Measurements from ENCODE around the gene ADAMTS1. TPM values are rescaled to one million over a fixed set of nuclear protein-coding genes. Genes with fewer than 3 reads are reported as not detected.

ADAMTS1 gene
- total RNA-seq (2021) (16.9 to 35.6 TPM (median 20.4 TPM) in 3 replicates), Bru-seq, nascent RNA (percentile 97 among the genes with signal in this experiment)
- long read RNA-seq, experiment 1, full-length matches to known transcripts: 194 of 242 reads
- long read RNA-seq, experiment 1, partial matches to known transcripts: 20 of 242 reads
- long read RNA-seq, experiment 1, other reads (novel, unspliced or antisense): 28 of 242 reads
- long read RNA-seq, experiment 2, full-length matches to known transcripts: 6 of 24 reads
- long read RNA-seq, experiment 2, partial matches to known transcripts: 6 of 24 reads
- long read RNA-seq, experiment 2, other reads (novel, unspliced or antisense): 12 of 24 reads
- long read RNA-seq, experiment 3, partial matches to known transcripts: 8 of 33 reads
- long read RNA-seq, experiment 3, other reads (novel, unspliced or antisense): 25 of 33 reads

GRCh38 chr21:26845066-26845758, at the start of gene ADAMTS1:
Gene ADAMTS1, minus strand, starts transcription at chr21:26845409. Its CDS starts 455 bp downstream, at chr21:26844954.
- ATAC-seq: peak; percentile 69
- H3K9me3 Mint-ChIP-seq: no peaks in the 10 kb centered on the region
- TF ChIP-seq ZNF281 (CRISPR knock-in tag; IDR thresholded peaks at IDR 0.05) (peak; percentile 92), E2F5 (CRISPR knock-in tag; IDR thresholded peaks at IDR 0.05) (no peak; the same call in 1 of the 2 replicates), CREM (CRISPR knock-in tag; IDR thresholded peaks at IDR 0.05) (0 out of 2 replicates have a peak, but pooled peaks have one; percentile 22), ZNF416 (CRISPR knock-in tag; IDR thresholded peaks at IDR 0.05) (no peak), ZNF317 (CRISPR knock-in tag; IDR thresholded peaks at IDR 0.05; ENCODE audit: borderline replicate concordance, low read depth) (no peak), ZNF671 (CRISPR knock-in tag; IDR thresholded peaks at IDR 0.05) (no peak), ZSCAN18 (CRISPR knock-in tag; IDR thresholded peaks at IDR 0.05) (no peak), ATF2 (CRISPR knock-in tag; IDR thresholded peaks at IDR 0.05; ENCODE audit: borderline replicate concordance, low read depth) (no peak), ZNF425 (CRISPR knock-in tag; conservative IDR thresholded peaks at IDR 0.05) (no peak; the same call in 1 of the 2 replicates), TCF7 (CRISPR knock-in tag; IDR thresholded peaks at IDR 0.05; ENCODE audit: low read depth) (no peak), NFE2L1 (CRISPR knock-in tag; IDR thresholded peaks at IDR 0.05) (peak; percentile 66; the same call in 1 of the 2 replicates), STAT6 (CRISPR knock-in tag; conservative IDR thresholded peaks at IDR 0.05; ENCODE audit: low read depth) (no peak), PREB (CRISPR knock-in tag; IDR thresholded peaks at IDR 0.05; ENCODE audit: borderline replicate concordance) (no peak), MLX (CRISPR knock-in tag; IDR thresholded peaks at IDR 0.05) (no peak), MYBL2 (CRISPR knock-in tag; IDR thresholded peaks at IDR 0.05) (0 out of 2 replicates have a peak, but pooled peaks have one; percentile 65), ESRRA (CRISPR knock-in tag; IDR thresholded peaks at IDR 0.05; ENCODE audit: borderline replicate concordance) (no peak), ETV6 (CRISPR knock-in tag; IDR thresholded peaks at IDR 0.05) (peak; percentile 77), ZNF512 (CRISPR knock-in tag; IDR thresholded peaks at IDR 0.05; ENCODE audit: borderline replicate concordance) (no peak)

More at GRCh38 chr21:26845066-26845758, at the start of gene ADAMTS1:
- H3K4me1 Mint-ChIP-seq: peaks cover 33% of the 10 kb centered on the region
- peak; percentile 88 for DNase-seq (ENCODE audit: low spot score)
- peaks cover 23% of the 10 kb centered on the region for H3K36me3 Mint-ChIP-seq
- H3K27ac Mint-ChIP-seq: peak within 1 kb of the TSS; percentile 90
- ChIA-PET CTCF (interaction anchor here (0.9 to 2.7 kb wide), 12 partner anchors 11 to 1104 kb away, joined by 3 to 13 read pairs (median 5); partner anchors contain the start of gene ADAMTS5), POLR2A (interaction anchor here (0.9 to 1.5 kb wide), 5 partner anchors 8 to 122 kb away, joined by 3 to 7 read pairs (median 4); partner anchors contain the start of gene ADAMTS5)
- H3K27me3 Mint-ChIP-seq (ENCODE audit: low read depth): peaks cover 7% of the 10 kb centered on the region
- H3K4me3 Mint-ChIP-seq: peak within 1 kb of the TSS; percentile 89

All from WTC11 (cell line).